ENCODE results near the gene ACTL7A.
"Not testable (repeated sequence)": the region's sequence is repeated elsewhere in the genome, so short reads cannot be mapped to it uniquely, and the experiment has no call there.

Gene ACTL7A

GRCh38 chr9:108848296-108848695, 13.8 kb upstream of the ACTL7A start:
- in situ Hi-C loops (cut with MboI; ENCODE audit: low sequenced_read_pairs), result not testable (repeated sequence)

- in situ Hi-C loops (cut with MboI; ENCODE audit: low sequenced_read_pairs), result no loop called here
Observed at GRCh38 chr9:108850293-108850897, 11.7 kb upstream of the ACTL7A start.

- in situ Hi-C loops (cut with MboI; ENCODE audit: low sequenced_read_pairs), result no loop called here
Observed at GRCh38 chr9:108851138-108851537, 10.9 kb upstream of the ACTL7A start.

- in situ Hi-C loops (cut with MboI; ENCODE audit: low sequenced_read_pairs), result no loop called here
Observed at GRCh38 chr9:108852079-108852478, 10.0 kb upstream of the ACTL7A start.

- in situ Hi-C loops (cut with MboI; ENCODE audit: low sequenced_read_pairs), result no loop called here
Observed at GRCh38 chr9:108854094-108854493, 8.0 kb upstream of the ACTL7A start.

GRCh38 chr9:108854641-108855528, 7.2 kb upstream of the ACTL7A start:
- in situ Hi-C loops (cut with MboI; ENCODE audit: low sequenced_read_pairs), result no loop called here

- in situ Hi-C loops (cut with MboI; ENCODE audit: low sequenced_read_pairs), result no loop called here
Observed at GRCh38 chr9:108855529-108855886, 6.6 kb upstream of the ACTL7A start.

- in situ Hi-C loops (cut with MboI; ENCODE audit: low sequenced_read_pairs), result no loop called here
Observed at GRCh38 chr9:108855888-108856287, 6.2 kb upstream of the ACTL7A start, which contains the start of gene ACTL7B. TSS of gene ACTL7B (minus strand) at chr9:108855986. CDS start at chr9:108855930, 56 bp downstream.

GRCh38 chr9:108857572-108857971, 4.5 kb upstream of the ACTL7A start:
- in situ Hi-C loops (cut with MboI; ENCODE audit: low sequenced_read_pairs), result no loop called here

GRCh38 chr9:108859459-108860114, 2.5 kb upstream of the ACTL7A start:
- in situ Hi-C loops (cut with MboI; ENCODE audit: low sequenced_read_pairs), result no loop called here

- in situ Hi-C loops (cut with MboI; ENCODE audit: low sequenced_read_pairs), result no loop called here
Observed at GRCh38 chr9:108860354-108860753, 1.7 kb upstream of the ACTL7A start.

GRCh38 chr9:108860764-108861163, 1.3 kb upstream of the ACTL7A start:
- in situ Hi-C loops (cut with MboI; ENCODE audit: low sequenced_read_pairs), result no loop called here

GRCh38 chr9:108861464-108861863, 602 bp upstream of the ACTL7A start:
- in situ Hi-C loops (cut with MboI; ENCODE audit: low sequenced_read_pairs), result no loop called here

GRCh38 chr9:108863891-108864290, 1.8 kb downstream of the ACTL7A start:
- in situ Hi-C loops (cut with MboI; ENCODE audit: low sequenced_read_pairs), result no loop called here

GRCh38 chr9:108864446-108864845, 2.4 kb downstream of the ACTL7A start:
- in situ Hi-C loops (cut with MboI; ENCODE audit: low sequenced_read_pairs), result no loop called here

- in situ Hi-C loops (cut with MboI; ENCODE audit: low sequenced_read_pairs), result no loop called here
Observed at GRCh38 chr9:108865037-108865436, 3.0 kb downstream of the ACTL7A start.

- in situ Hi-C loops (cut with MboI; ENCODE audit: low sequenced_read_pairs), result no loop called here
Observed at GRCh38 chr9:108866001-108866420, 3.9 kb downstream of the ACTL7A start.

- in situ Hi-C loops (cut with MboI; ENCODE audit: low sequenced_read_pairs), result no loop called here
Observed at GRCh38 chr9:108867116-108867515, 5.0 kb downstream of the ACTL7A start.

GRCh38 chr9:108867829-108868228, 5.8 kb downstream of the ACTL7A start:
- in situ Hi-C loops (cut with MboI; ENCODE audit: low sequenced_read_pairs), result no loop called here

- in situ Hi-C loops (cut with MboI; ENCODE audit: low sequenced_read_pairs), result no loop called here
Observed at GRCh38 chr9:108869092-108869725, 7.1 kb downstream of the ACTL7A start.

GRCh38 chr9:108874058-108874788, 12.2 kb downstream of the ACTL7A start:
- in situ Hi-C loops (cut with MboI; ENCODE audit: low sequenced_read_pairs), result no loop called here

All from HL-60/S4 treated with phorbol 12-myristate 13-acetate at 8.2 ng/mL for 4 days and 3 days (cell line).